Adrenal gland (tissue), 12 donors: ENCODE results near the gene CENPB. TPM values are rescaled to one million over a fixed set of nuclear protein-coding genes. Genes with fewer than 3 reads are reported as not detected.

ENCODE experiments used
- DNase-seq, 7 donors: peaks; one replicate each; pipeline ENCODE4 v3.0.0-alpha.2; 2019 to 2020
- H3K27ac ChIP-seq, 5 donors: fragments of 200-600 bp; sonication (generic) in 4 of 5; 1 replicate in 3 of 5; 2 replicates in 2 of 5; pipeline versions ENCODE4 v1.5.1 to v1.8.0; 2016 to 2020; ENCODE audit warnings: mild to moderate bottlenecking in 1 of 5
- H3K27me3 ChIP-seq: fragments of 200-600 bp; 2 replicates; pipeline ENCODE4 v1.8.0; 2021
- H3K36me3 ChIP-seq, 2 donors: fragments of 200-600 bp; replicated peaks in 1 of 2; 1 replicate in 1 of 2; 2 replicates in 1 of 2; pipeline versions ENCODE4 v1.5.1 to v1.8.0; 2018 to 2022
- H3K4me1 ChIP-seq, 2 donors: fragments of 200-600 bp; replicated peaks in 1 of 2; 1 replicate in 1 of 2; 2 replicates in 1 of 2; pipeline versions ENCODE4 v1.5.1 to v1.8.0; 2018 to 2021
- H3K4me3 ChIP-seq, 4 donors: fragments of 200-600 bp; sonication (generic) in 3 of 4; one replicate each; pipeline ENCODE4 v1.5.1; 2016 to 2018
- H3K9me3 ChIP-seq, 3 donors: fragments of 200-600 bp; sonication (generic) in 1 of 3; replicated peaks in 1 of 3; 1 replicate in 2 of 3; 2 replicates in 1 of 3; pipeline versions ENCODE4 v1.5.1 to v1.8.0; 2016 to 2021
- CTCF ChIP-seq, 6 experiments: fragments of 450-650 bp in 4 of 6; fragments of 200-600 bp in 2 of 6; sonication (generic) in 1 of 6; IDR thresholded peaks; 1 replicate in 5 of 6; 2 replicates in 1 of 6; pipeline versions ENCODE4 v1.5.1 to v1.8.0; 2016 to 2021; ENCODE audit warnings: antibody characterized with exemption in 6 of 6, mild to moderate bottlenecking in 2 of 6, moderate library complexity in 1 of 6
- POLR2A ChIP-seq, 2 donors: fragments of 450-650 bp; IDR thresholded peaks; one replicate each; pipeline ENCODE4 v1.6.1; 2017; ENCODE audit warnings: antibody characterized with exemption in 2 of 2, mild to moderate bottlenecking in 2 of 2, moderate library complexity in 1 of 2
- WGBS, 4 donors: extraction: QIAGEN DNeasy Blood & Tissue Kit in 2 of 4; methylation state at CpG; one replicate each; pipeline versions ENCODE4 v1.1.5 to v1.1.7; 2013 to 2017; 5-methylcytosine and 5-hydroxymethylcytosine counted together
- intact Hi-C, 2 donors: fragments of 100-400 bp; cut with DNase I; formaldehyde crosslinking; loops; one replicate each; pipeline versions ENCODE4 v1.14.1 to v1.15.0; 2022 to 2023
- polyA plus RNA-seq, 3 donors: library from polyadenylated mRNA; stranded (reverse); fragments of 200-250 nt in 2 of 3; fragments of 350-450 nt in 1 of 3; fragmentation: Illumina TruSeq in 1 of 3; extraction: RNeasy Lipid Tissue Mini Kit (QIAGEN cat#74804) in 1 of 3; gene quantifications; one replicate each; pipeline ENCODE4 v1.2.3, GENCODE V29; 2013 to 2014
- total RNA-seq, 9 donors: library from RNA; depleted of rRNA in 4 of 9; stranded (reverse); fragments of >200 nt in 4 of 9; fragments of 120-200 nt in 1 of 9; fragmentation: NEBNext Ultra II Directional in 1 of 9; extraction: Animal tissue kit (Norgen Biotek cat#: 25700) in 1 of 9; gene quantifications; one replicate each; pipeline versions ENCODE4 v1.1.0 to v1.2.4, GENCODE V29; 2013 to 2023
- donor health status: healthy with polysubstance abuse.
- donor health status: Bipolar disorder and iron deficiency.
- donor health status: DM: yes; HTN: yes; CAD: no.
- donor health status: DM: no; HTN: no; CAD: no.
- donor health status: DM: no; HTN: no; CAD: no.
- donor health status: DM: yes; HTN: yes; CAD: no.

CENPB gene
- total and polyA plus RNA-seq, 12 donors, result 25.8 to 112 (median 82.2) TPM

DNA sequence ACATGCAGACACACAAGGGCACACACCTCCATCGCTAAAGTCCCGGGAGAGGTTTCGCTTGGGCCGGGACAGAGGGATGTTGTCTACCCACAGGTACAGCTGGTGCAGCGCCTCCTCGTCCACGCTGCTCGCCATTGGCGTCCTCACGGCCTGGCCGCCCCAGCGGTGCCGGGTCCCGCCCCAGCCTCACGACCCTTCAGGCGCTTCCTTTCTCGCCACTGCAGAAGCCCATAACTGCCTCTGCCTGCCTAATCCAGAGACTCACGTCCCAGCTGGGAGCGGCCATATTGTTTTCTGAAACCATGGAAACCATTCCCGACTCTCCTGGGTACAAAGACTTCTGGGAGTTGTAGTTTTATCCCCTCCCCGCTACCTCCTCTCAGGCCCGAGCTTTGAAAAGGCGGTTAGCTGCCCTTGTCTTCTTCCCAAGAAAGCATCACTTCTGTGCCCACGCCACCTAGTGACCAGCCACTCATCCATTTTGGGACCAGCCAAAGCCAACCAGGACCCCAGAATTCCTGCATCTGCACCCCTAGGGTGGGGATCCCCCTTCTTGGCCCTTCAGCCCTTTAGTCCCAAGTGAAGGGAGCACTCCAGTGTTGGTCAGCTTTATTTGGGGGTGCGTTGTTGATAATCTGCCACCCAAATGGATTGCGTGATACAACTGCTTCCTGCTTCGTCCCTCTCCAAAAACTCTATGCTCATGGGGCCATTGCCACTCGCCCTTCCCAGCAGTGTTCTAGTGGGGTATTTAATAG, 5.2 kb downstream of the CENPB start, which contains the start of gene SPEF1:
Gene SPEF1 (minus strand): TSS at position 296 of the 758 bp plus-strand sequence. CDS start 161 bp downstream, at position 135.
- TF ChIP-seq CTCF (IDR thresholded peaks at IDR 0.05) (peak; percentile 19 to 65 (median 58)), POLR2A (IDR thresholded peaks at IDR 0.05) (no peak)
- H3K4me1 ChIP-seq, result peaks cover 27 to 46% of the 10 kb centered on the region in 2 donors
- H3K4me3 ChIP-seq, result peak within 1 kb of the TSS in 1 of 4 donors; percentile 54
- H3K36me3 ChIP-seq, result no peaks in the 10 kb centered on the region
- no peaks in the 10 kb centered on the region for H3K27me3 ChIP-seq
- WGBS, 4 donors, result 14 to 23% (median 15%) methylated on average over 13 to 28 of the region's 28 CpGs
- peak within 1 kb of the TSS in 2 of 5 donors; percentile 18 to 42 for H3K27ac ChIP-seq
- intact Hi-C loops, result loop anchor here in 1 of 2 donors (5.0 kb wide), 1 partner anchor 46 kb away; no protein-coding TSS in a partner anchor
- peak; percentile 86 to 95 (median 92) for DNase-seq
- no peaks in the 10 kb centered on the region for H3K9me3 ChIP-seq

DNA sequence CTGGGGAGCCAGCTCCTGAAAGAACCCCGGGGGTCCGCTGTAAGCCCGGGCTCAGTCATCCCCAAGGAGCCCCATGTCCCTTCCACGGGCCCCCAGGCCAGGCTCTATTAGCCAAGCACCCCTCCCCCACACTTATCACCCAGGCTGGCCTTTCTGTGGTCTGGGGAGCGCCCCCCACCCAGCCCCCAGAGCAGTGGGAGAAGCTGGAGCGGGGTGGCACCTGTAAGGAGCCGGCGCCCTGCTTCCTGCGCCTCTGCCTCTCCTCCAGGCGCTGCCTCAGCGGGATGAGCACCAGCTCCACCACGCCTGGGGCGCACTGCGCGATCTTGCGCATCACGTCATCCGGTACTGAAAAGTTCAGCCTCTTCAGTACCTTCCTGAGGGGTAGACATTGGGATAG, 7.6 kb downstream of the CENPB start:
- DNase-seq, result peak in 1 of 7 donors; percentile 26
- H3K27ac ChIP-seq, result no peak overlapping the region
- intact Hi-C loops, result no loop called here
- no peaks in the 10 kb centered on the region for H3K9me3 ChIP-seq
- no peaks in the 10 kb centered on the region for H3K27me3 ChIP-seq
- H3K4me1 ChIP-seq, result peaks cover 9 to 26% of the 10 kb centered on the region in 2 donors
- no peak overlapping the region for H3K4me3 ChIP-seq
- no peaks in the 10 kb centered on the region for H3K36me3 ChIP-seq
- WGBS, 4 donors, result 29 to 56% (median 36%) methylated on average over 14 to 18 of the region's 18 CpGs
- TF ChIP-seq CTCF (IDR thresholded peaks at IDR 0.05), result no peak
- TF ChIP-seq POLR2A (IDR thresholded peaks at IDR 0.05), result no peak

DNA sequence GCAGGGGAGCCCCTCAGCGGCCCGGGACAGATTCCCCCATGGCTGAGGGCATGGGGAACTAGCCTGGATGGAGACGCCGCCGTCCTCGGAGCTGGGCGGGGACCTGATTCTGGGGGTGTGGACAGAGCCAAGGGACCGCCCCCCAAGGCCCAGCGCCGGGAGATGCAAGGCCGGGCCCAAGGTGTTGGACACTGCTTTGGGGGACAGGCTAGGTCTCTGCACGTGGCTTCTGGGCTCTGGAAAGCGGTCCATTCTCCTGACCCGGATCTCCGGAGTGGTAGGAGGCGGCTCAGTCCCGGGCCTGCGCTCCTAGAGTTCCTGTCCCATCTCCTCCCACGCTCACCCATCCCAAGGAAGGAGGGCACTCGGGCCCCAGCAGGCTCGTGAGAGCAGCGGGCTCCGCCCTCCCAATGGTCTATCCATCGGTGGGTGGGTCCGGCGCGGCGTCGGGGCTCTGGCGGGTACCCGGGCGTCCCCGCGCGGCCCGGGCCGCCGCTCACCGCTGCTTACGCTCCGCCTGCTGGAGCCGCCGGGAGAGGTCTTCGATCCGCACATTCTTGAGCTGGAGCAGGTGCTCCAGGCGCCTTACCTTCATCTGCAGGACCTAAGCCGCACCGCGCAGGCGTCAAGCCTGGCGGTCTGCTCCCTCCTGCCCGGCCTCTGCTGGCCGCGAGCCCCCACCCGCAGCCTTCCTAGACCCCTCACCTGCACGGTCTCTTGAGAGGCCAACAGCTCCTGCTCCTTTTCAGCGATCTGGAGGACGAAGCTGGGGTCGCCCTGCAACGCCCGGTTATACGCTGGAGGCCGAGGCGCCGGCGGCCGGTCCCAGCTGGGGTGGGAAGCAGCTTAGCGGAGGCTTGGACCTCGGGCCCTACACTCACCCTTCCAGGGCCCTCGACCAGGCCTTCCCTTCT, 8.6 kb downstream of the CENPB start:
- H3K4me3 ChIP-seq, result peak overlapping the region in 2 of 4 donors; percentile 36 to 64
- 1 to 6% (median 5%) methylated on average over 20 to 70 of the region's 70 CpGs for WGBS, 4 donors
- no peaks in the 10 kb centered on the region for H3K27me3 ChIP-seq
- intact Hi-C loops, result no loop called here
- no peak overlapping the region for H3K27ac ChIP-seq
- peak in 5 of 7 donors; percentile 53 to 69 (median 64) for DNase-seq
- H3K36me3 ChIP-seq, result no peaks in the 10 kb centered on the region
- H3K9me3 ChIP-seq, result no peaks in the 10 kb centered on the region
- TF ChIP-seq CTCF (IDR thresholded peaks at IDR 0.05) (no peak), POLR2A (IDR thresholded peaks at IDR 0.05) (no peak)
- H3K4me1 ChIP-seq, result peaks cover 9 to 23% of the 10 kb centered on the region in 2 donors

- H3K4me3 ChIP-seq, result peak overlapping the region in 2 of 4 donors; percentile 36 to 64
- H3K27ac ChIP-seq, result no peak overlapping the region
- H3K4me1 ChIP-seq, result peaks cover 9 to 23% of the 10 kb centered on the region in 2 donors
- no peak for DNase-seq
- no peak for TF ChIP-seq POLR2A (IDR thresholded peaks at IDR 0.05)
- TF ChIP-seq CTCF (IDR thresholded peaks at IDR 0.05), result no peak
- H3K36me3 ChIP-seq, result no peaks in the 10 kb centered on the region
- no peaks in the 10 kb centered on the region for H3K27me3 ChIP-seq
- intact Hi-C loops, result no loop called here
- 7 to 21% (median 12%) methylated on average over 6 to 16 of the region's 16 CpGs for WGBS, 4 donors
- no peaks in the 10 kb centered on the region for H3K9me3 ChIP-seq
These were observed 9.2 kb downstream of the CENPB start for GRCh38 chr20:3777381-3777715.
